Neural cell (in vitro differentiated cells): Measurements from ENCODE around the gene SNX2.

ENCODE experiments used
- EP300 ChIP-seq: fragments of 450-650 bp; conservative IDR thresholded peaks from 2 replicates; pipeline ENCODE4 v1.6.1; 2014; ENCODE audit warnings: antibody characterized with exemption, mild to moderate bottlenecking, moderate library complexity; ENCODE audit not compliant: poor library complexity, severe bottlenecking
- EZH2 ChIP-seq: fragments of 200-600, 300-800 bp; shearing (Covaris generic), sonication (generic); IDR thresholded peaks from 2 replicates; pipeline ENCODE4 v1.6.1; 2014; ENCODE audit warnings: antibody characterized with exemption, low read length, borderline replicate concordance, mild to moderate bottlenecking; ENCODE audit not compliant: insufficient read depth, poor library complexity, severe bottlenecking
- MXI1 ChIP-seq: fragments of 450-650 bp; conservative IDR thresholded peaks from 2 replicates; pipeline ENCODE4 v1.6.1; 2014; ENCODE audit warnings: antibody characterized with exemption, mild to moderate bottlenecking; ENCODE audit not compliant: poor library complexity, severe bottlenecking
- POLR2AphosphoS5 ChIP-seq: IDR thresholded peaks from 2 replicates; pipeline ENCODE4 v1.6.1; 2012
- RAD21 ChIP-seq: fragments of 450-650 bp; conservative IDR thresholded peaks from 2 replicates; pipeline ENCODE4 v1.6.1; 2014; ENCODE audit warnings: antibody characterized with exemption, mild to moderate bottlenecking, moderate library complexity
- REST ChIP-seq: IDR thresholded peaks from 2 replicates; pipeline ENCODE4 v1.6.1; 2012; ENCODE audit warnings: borderline replicate concordance
- TAF1 ChIP-seq: IDR thresholded peaks from 2 replicates; pipeline ENCODE4 v1.6.1; 2012; ENCODE audit warnings: low read depth
- TF ChIP-seq, protein P1 (sequence below): fragments of 450-650 bp; IDR thresholded peaks from 2 replicates; pipeline ENCODE4 v1.5.1; 2014; ENCODE audit warnings: antibody characterized with exemption, mild to moderate bottlenecking, moderate library complexity; ENCODE audit not compliant: poor library complexity, severe bottlenecking

DNA sequence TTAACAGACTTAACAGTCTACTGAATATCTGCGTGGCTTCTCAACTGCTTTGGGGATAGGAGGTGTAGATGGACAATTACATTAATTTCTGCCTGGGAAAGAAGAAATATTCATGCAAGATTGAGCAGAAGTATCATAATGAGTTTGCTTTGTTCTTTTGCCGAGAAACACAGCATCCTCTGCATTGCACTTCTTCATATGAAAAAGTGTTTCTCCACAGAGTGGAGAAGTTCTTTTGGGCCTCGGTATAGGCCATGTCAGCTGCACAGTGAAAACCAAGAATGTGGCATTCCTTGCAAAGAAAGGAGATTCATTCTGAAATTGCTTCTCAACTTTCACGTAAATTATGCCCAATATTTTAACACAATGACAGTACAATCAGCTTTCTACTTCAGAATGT, 17.6 kb upstream of the SNX2 start:
- TF ChIP-seq, protein P1, sequence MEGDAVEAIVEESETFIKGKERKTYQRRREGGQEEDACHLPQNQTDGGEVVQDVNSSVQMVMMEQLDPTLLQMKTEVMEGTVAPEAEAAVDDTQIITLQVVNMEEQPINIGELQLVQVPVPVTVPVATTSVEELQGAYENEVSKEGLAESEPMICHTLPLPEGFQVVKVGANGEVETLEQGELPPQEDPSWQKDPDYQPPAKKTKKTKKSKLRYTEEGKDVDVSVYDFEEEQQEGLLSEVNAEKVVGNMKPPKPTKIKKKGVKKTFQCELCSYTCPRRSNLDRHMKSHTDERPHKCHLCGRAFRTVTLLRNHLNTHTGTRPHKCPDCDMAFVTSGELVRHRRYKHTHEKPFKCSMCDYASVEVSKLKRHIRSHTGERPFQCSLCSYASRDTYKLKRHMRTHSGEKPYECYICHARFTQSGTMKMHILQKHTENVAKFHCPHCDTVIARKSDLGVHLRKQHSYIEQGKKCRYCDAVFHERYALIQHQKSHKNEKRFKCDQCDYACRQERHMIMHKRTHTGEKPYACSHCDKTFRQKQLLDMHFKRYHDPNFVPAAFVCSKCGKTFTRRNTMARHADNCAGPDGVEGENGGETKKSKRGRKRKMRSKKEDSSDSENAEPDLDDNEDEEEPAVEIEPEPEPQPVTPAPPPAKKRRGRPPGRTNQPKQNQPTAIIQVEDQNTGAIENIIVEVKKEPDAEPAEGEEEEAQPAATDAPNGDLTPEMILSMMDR: no peak
- TF ChIP-seq REST (no peak), POLR2AphosphoS5 (no peak), TAF1 (no peak), EP300 (no peak), RAD21 (no peak), EZH2 (no peak), MXI1 (no peak)
